IMR-90 (cell line): ENCODE results near the gene ADGB. TPM values are rescaled to one million over a fixed set of nuclear protein-coding genes. Genes with fewer than 3 reads are reported as not detected.

ENCODE experiments used
- ATAC-seq: fragments of 200-7000 bp; cut with Tn5 transposase; 2 replicates; pipeline ENCODE4 v1.9.1; 2020; ENCODE audit warnings: low read depth, mild to moderate bottlenecking, moderate library complexity
- BruUV-seq: library from RNA; stranded (reverse); fragments of 400-500 nt; replicated peaks from 2 replicates; lab custom pipeline; 2021; lab: Mats Ljungman, UMichigan
- CTCF ChIA-PET: fragments of 300-600 bp; formaldehyde crosslinking; extraction: SDS; loops from one replicate; lab custom pipeline; 2021; ENCODE audit warnings: antibody characterized with exemption; lab: Yijun Ruan, JAX
- POLR2A ChIA-PET: fragments of 300-600 bp; sonication (Branson Sonifier 250); formaldehyde crosslinking; loops from one replicate; lab custom pipeline; 2022; ENCODE audit warnings: antibody characterized with exemption; ENCODE audit not compliant: unreplicated experiment; lab: Charles Lee
- DNase-seq: peaks from one replicate; pipeline ENCODE4 v3.0.0; 2013
- H2AFZ ChIP-seq: replicated peaks from 2 replicates; pipeline ENCODE3; 2013; ENCODE audit warnings: low read length, mild to moderate bottlenecking; ENCODE audit not compliant: poor library complexity
- H2AK5ac ChIP-seq: 2 replicates; pipeline ENCODE4 v1.6.1; 2013; ENCODE audit warnings: low read depth, low read length, inconsistent platforms
- H2AK9ac ChIP-seq: replicated peaks from 2 replicates; pipeline ENCODE3; 2013; ENCODE audit warnings: mild to moderate bottlenecking, low read depth, low read length, moderate library complexity; ENCODE audit not compliant: poor library complexity
- H2BK120ac ChIP-seq: 2 replicates; pipeline ENCODE4 v1.6.1; 2013; ENCODE audit warnings: low read depth, low read length, inconsistent platforms
- H2BK15ac ChIP-seq: 3 replicates; pipeline ENCODE4 v1.6.1; 2013; ENCODE audit warnings: low read depth, low read length, inconsistent platforms
- H2BK20ac ChIP-seq: 2 replicates; pipeline ENCODE4 v1.6.1; 2013; ENCODE audit warnings: low read depth, mild to moderate bottlenecking, inconsistent platforms, low read length, moderate library complexity
- H2BK5ac ChIP-seq: 2 replicates; pipeline ENCODE4 v1.6.1; 2013; ENCODE audit warnings: mild to moderate bottlenecking, low read depth, low read length, inconsistent platforms; ENCODE audit not compliant: poor library complexity, severe bottlenecking
- H3K14ac ChIP-seq: replicated peaks from 2 replicates; pipeline ENCODE4 v1.6.1; 2013; ENCODE audit warnings: low read depth, low read length, inconsistent platforms
- H3K18ac ChIP-seq: 2 replicates; pipeline ENCODE4 v1.6.1; 2013; ENCODE audit warnings: low read depth, low read length, control low read depth
- H3K23ac ChIP-seq: 2 replicates; pipeline ENCODE4 v1.6.1; 2013; ENCODE audit warnings: low read depth, low read length, inconsistent platforms
- H3K27ac ChIP-seq: 2 replicates; pipeline ENCODE4 v1.5.1; 2013; ENCODE audit warnings: mild to moderate bottlenecking, control low read depth, low read length; ENCODE audit not compliant: insufficient read depth
- H3K27me3 ChIP-seq: 2 replicates; pipeline ENCODE4 v1.6.1; 2013; ENCODE audit warnings: low read length; ENCODE audit not compliant: control insufficient read depth, insufficient read depth
- H3K36me3 ChIP-seq: 2 replicates; pipeline ENCODE4 v1.6.1; 2013; ENCODE audit warnings: low read length, mixed read lengths; ENCODE audit not compliant: control insufficient read depth, insufficient read depth
- H3K4ac ChIP-seq: 2 replicates; pipeline ENCODE4 v1.6.1; 2013; ENCODE audit warnings: low read depth, low read length, inconsistent platforms
- H3K4me1 ChIP-seq: 2 replicates; pipeline ENCODE4 v1.6.1; 2013; ENCODE audit warnings: low read length, mixed read lengths; ENCODE audit not compliant: control insufficient read depth, insufficient read depth
- H3K4me2 ChIP-seq: 2 replicates; pipeline ENCODE4 v1.6.1; 2013; ENCODE audit warnings: low read depth, mild to moderate bottlenecking, control low read depth, low read length, moderate library complexity
- H3K4me3 ChIP-seq: 2 replicates; pipeline ENCODE4 v1.5.1; 2013; ENCODE audit warnings: low read depth, mild to moderate bottlenecking, control low read depth, low read length, moderate library complexity; ENCODE audit not compliant: insufficient read depth
- H3K56ac ChIP-seq: 2 replicates; pipeline ENCODE4 v1.6.1; 2013; ENCODE audit warnings: low read length, inconsistent platforms; ENCODE audit not compliant: insufficient read depth; ENCODE audit errors: extremely low read depth
- H3K79me1 ChIP-seq, 2 experiments: 2 replicates each; pipeline ENCODE4 v1.6.1; 2013; ENCODE audit warnings: low read length in 2 of 2, inconsistent platforms in 1 of 2, low read depth in 1 of 2
- H3K9ac ChIP-seq: 2 replicates; pipeline ENCODE4 v1.6.1; 2013; ENCODE audit warnings: low read depth, low read length, control low read depth
- H3K9me1 ChIP-seq: 2 replicates; pipeline ENCODE4 v1.6.1; 2013; ENCODE audit warnings: low read length, inconsistent platforms; ENCODE audit not compliant: insufficient read depth
- H3K9me3 ChIP-seq: 2 replicates; pipeline ENCODE4 v1.6.1; 2013; ENCODE audit warnings: low read length; ENCODE audit not compliant: control insufficient read depth, insufficient read depth
- H4K20me1 ChIP-seq: 2 replicates; pipeline ENCODE4 v1.6.1; 2013; ENCODE audit warnings: low read length, inconsistent platforms; ENCODE audit not compliant: insufficient read depth
- H4K5ac ChIP-seq: 2 replicates; pipeline ENCODE4 v1.6.1; 2013; ENCODE audit warnings: mild to moderate bottlenecking, low read depth, low read length, control low read depth
- H4K8ac ChIP-seq, 2 experiments: 2 replicates each; pipeline ENCODE4 v1.6.1; 2013; ENCODE audit warnings: low read depth in 2 of 2, low read length in 2 of 2, control low read depth in 1 of 2, inconsistent platforms in 1 of 2
- H4K91ac ChIP-seq: 2 replicates; pipeline ENCODE4 v1.6.1; 2013; ENCODE audit warnings: low read depth, low read length, inconsistent platforms; ENCODE audit not compliant: insufficient read depth
- CEBPB ChIP-seq: IDR thresholded peaks from 2 replicates; pipeline ENCODE4 v1.6.1; 2012; ENCODE audit warnings: low read depth, low read length, improper control_type of control experiment
- FOS ChIP-seq: fragments of 150-350 bp; IDR thresholded peaks from 2 replicates; pipeline ENCODE4 v1.6.1; 2016; ENCODE audit warnings: low read depth, low read length
- MAFK ChIP-seq: IDR thresholded peaks from 2 replicates; pipeline ENCODE4 v1.6.1; 2012; ENCODE audit warnings: low read depth, low read length, improper control_type of control experiment
- WGBS, 2 experiments: methylation state at CpG; one replicate each; pipeline versions ENCODE4 v1.1.5 to v1.1.7; 2013; ENCODE audit warnings: missing lambda C conversion rate in 2 of 2; ENCODE audit not compliant: insufficient read length in 1 of 2; ENCODE audit errors: extremely low coverage in 2 of 2; 5-methylcytosine and 5-hydroxymethylcytosine counted together
- dilution Hi-C: fragments of 300-500 bp; cut with HindIII; formaldehyde crosslinking; loops from one replicate; pipeline ENCODE4 v1.14.3; 2018; ENCODE audit warnings: low sequenced_read_pairs; ENCODE audit not compliant: unreplicated experiment
- in situ Hi-C: fragments of 300-500 bp; cut with MboI; formaldehyde crosslinking; loops from 3 replicates; pipeline ENCODE4 v1.14.3; 2019; ENCODE audit warnings: low sequenced_read_pairs, inconsistent platforms, mixed read lengths
- intact Hi-C: fragments of 100-400 bp; cut with micrococcal nuclease; formaldehyde crosslinking; loops from 2 replicates; pipeline ENCODE4 v1.10.0; 2022
- polyA plus RNA-seq, 3 experiments: library from polyadenylated mRNA; depleted of rRNA; stranded (reverse); fragments of >200 nt; gene quantifications; 2 replicates each; pipeline ENCODE4 v1.2.3, GENCODE V29; 2012; ENCODE audit warnings: low replicate concordance in 1 of 3
- total RNA-seq: library from RNA; depleted of rRNA; stranded (reverse); fragments of >200 nt; gene quantifications from 2 replicates; pipeline ENCODE4 v1.2.3, GENCODE V29; 2012
- TF ChIP-seq, protein P1 (sequence below): fragments of 150-350 bp; IDR thresholded peaks from 2 replicates; pipeline ENCODE4 v1.6.1; 2016; ENCODE audit warnings: low read depth, mild to moderate bottlenecking, low read length, moderate library complexity, borderline replicate concordance

Gene ADGB
- total and polyA plus RNA-seq, 2 of the 4 experiments (the other 2 are of a cell fraction) = not detected

DNA sequence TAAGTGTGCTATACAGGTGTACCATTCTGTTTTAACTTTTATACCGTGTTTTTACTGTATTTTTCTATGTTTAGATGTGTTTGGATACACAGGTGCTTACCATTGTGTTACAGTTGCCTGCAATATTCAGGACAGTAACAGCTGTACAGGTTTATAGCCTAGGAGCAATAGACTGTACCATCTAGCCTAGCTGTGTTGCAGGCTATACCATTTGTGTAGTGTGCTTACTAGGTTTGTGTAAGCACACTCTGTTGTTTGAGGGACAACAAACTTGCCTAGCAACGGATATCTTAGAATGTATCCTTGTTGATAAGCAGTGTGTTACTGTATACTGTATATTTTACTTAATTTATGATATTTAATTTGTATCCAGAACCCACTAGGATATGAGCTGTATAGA is 35.2 kb downstream of the ADGB start:
- Histone ChIP-seq H3K4me2 (no peak overlapping the region), H3K56ac (no peak overlapping the region), H4K8ac (no peak overlapping the region), H4K91ac (no peak overlapping the region), H3K4me3 (no peak overlapping the region), H4K5ac (no peak overlapping the region), H3K9ac (no peak overlapping the region), H3K79me1 (no peaks in the 10 kb centered on the region), H2AK9ac (no peak overlapping the region), H3K23ac (no peak overlapping the region), H2BK5ac (no peak overlapping the region), H4K20me1 (no peaks in the 10 kb centered on the region), H3K9me1 (no peaks in the 10 kb centered on the region), H3K27ac (no peak overlapping the region), H3K9me3 (no peaks in the 10 kb centered on the region), H2AK5ac (no peak overlapping the region), H3K36me3 (no peaks in the 10 kb centered on the region), H3K27me3 (no peaks in the 10 kb centered on the region), H2BK15ac (no peak overlapping the region), H3K4ac (no peak overlapping the region), H2BK20ac (no peak overlapping the region), H3K4me1 (no peaks in the 10 kb centered on the region), H3K14ac (no peak overlapping the region), H2BK120ac (no peak overlapping the region), H2AFZ (no peak overlapping the region), H3K18ac (no peak overlapping the region)
- in situ Hi-C loops (no loop called here), intact Hi-C loops (no loop called here), dilution Hi-C loops (no loop called here)
- ATAC-seq (no peak), DNase-seq (no peak)
- ChIA-PET POLR2A (no interaction called here), CTCF (no interaction called here)
- WGBS, 2 experiments = no CpG with 5 or more reads among the region's 2 CpGs
- TF ChIP-seq, protein P1, sequence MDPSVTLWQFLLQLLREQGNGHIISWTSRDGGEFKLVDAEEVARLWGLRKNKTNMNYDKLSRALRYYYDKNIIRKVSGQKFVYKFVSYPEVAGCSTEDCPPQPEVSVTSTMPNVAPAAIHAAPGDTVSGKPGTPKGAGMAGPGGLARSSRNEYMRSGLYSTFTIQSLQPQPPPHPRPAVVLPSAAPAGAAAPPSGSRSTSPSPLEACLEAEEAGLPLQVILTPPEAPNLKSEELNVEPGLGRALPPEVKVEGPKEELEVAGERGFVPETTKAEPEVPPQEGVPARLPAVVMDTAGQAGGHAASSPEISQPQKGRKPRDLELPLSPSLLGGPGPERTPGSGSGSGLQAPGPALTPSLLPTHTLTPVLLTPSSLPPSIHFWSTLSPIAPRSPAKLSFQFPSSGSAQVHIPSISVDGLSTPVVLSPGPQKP = no peak
- TF ChIP-seq CEBPB (no peak), MAFK (no peak), FOS (no peak)
- no TSS peak for BruUV-seq
